ENCODE data around the gene MYMK.

MYMK gene

GRCh38 chr9:133534346-133535291 is 9.9 kb upstream of the MYMK start, which contains the start of gene ADAMTSL2:
TSS of gene ADAMTSL2 (plus strand) at chr9:133534704. CDS start at chr9:133536713, 2,009 bp downstream.
- Histone ChIP-seq H3K27me3 (ENCODE audit: control insufficient read depth in 3 of 3, insufficient read depth in 3 of 3, low read depth in 1 of 3, low read length in 3 of 3) (peaks cover 0 to 69% (median 23%) of the 10 kb centered on the region in 3 experiments), H3K9me3 (replicated peaks in 1 of 2; ENCODE audit: control insufficient read depth in 2 of 2, insufficient read depth in 1 of 2, low read depth in 1 of 2, low read length in 2 of 2) (no peaks in the 10 kb centered on the region), H3K4me2 (ENCODE audit: insufficient read depth, low read length, poor library complexity, severe bottlenecking) (peak within 1 kb of the TSS; percentile 43), H3K14ac (ENCODE audit: low read length) (peak within 1 kb of the TSS; percentile 85), H3K79me1 (ENCODE audit: low read depth, low read length) (peaks cover 2% of the 10 kb centered on the region), H4K8ac (ENCODE audit: low read depth, low read length) (peak within 1 kb of the TSS; percentile 86), H3K4me3 (ENCODE audit: low read length in 2 of 2) (peak within 1 kb of the TSS; percentile 7 to 11), H3K4ac (ENCODE audit: low read length) (peak within 1 kb of the TSS; percentile 85), H3K18ac (ENCODE audit: low read length) (peak within 1 kb of the TSS; percentile 95), H4K91ac (ENCODE audit: low read depth, low read length, poor library complexity) (no peak within 1 kb of the TSS), H2AK5ac (ENCODE audit: low read depth, low read length) (peak within 1 kb of the TSS; percentile 91), H3K36me3 (replicated peaks in 1 of 2; ENCODE audit: control insufficient read depth in 2 of 2, insufficient read depth in 2 of 2, low read length in 2 of 2) (no peaks in the 10 kb centered on the region), H2BK5ac (ENCODE audit: low read length) (no peak within 1 kb of the TSS), H2BK15ac (ENCODE audit: low read length) (peak within 1 kb of the TSS; percentile 99), H3K23ac (ENCODE audit: low read depth, low read length, poor library complexity) (peak within 1 kb of the TSS; percentile 86), H2AFZ (ENCODE audit: low read length) (peak within 1 kb of the TSS; percentile 94), H3K9ac (ENCODE audit: low read depth, low read length, poor library complexity) (peak within 1 kb of the TSS; percentile 80), H2BK120ac (ENCODE audit: low read depth, low read length) (no peak within 1 kb of the TSS), H3K4me1 (ENCODE audit: control insufficient read depth in 2 of 2, insufficient read depth in 1 of 2, low read depth in 1 of 2, low read length in 2 of 2) (peaks cover 15 to 19% of the 10 kb centered on the region in 2 donors), H3K27ac (replicated peaks; ENCODE audit: low read length) (no peak within 1 kb of the TSS), H2BK12ac (ENCODE audit: low read length) (peak within 1 kb of the TSS; percentile 98)
- no CpG with 5 or more reads among the region's 70 CpGs for WGBS, 2 donors (ENCODE audit: extremely low coverage in 2 of 2, insufficient read length in 2 of 2, insufficient replicate concordance in 1 of 2)
- DNase-seq (ENCODE audit: low spot score), result peak; percentile 44

GRCh38 chr9:133533857-133534256 is 9.1 kb upstream of the MYMK start:
- Histone ChIP-seq H3K9me3 (replicated peaks in 1 of 2; ENCODE audit: control insufficient read depth in 2 of 2, insufficient read depth in 1 of 2, low read depth in 1 of 2, low read length in 2 of 2) (no peaks in the 10 kb centered on the region), H3K9ac (ENCODE audit: low read depth, low read length, poor library complexity) (peak overlapping the region; percentile 45), H3K4me2 (ENCODE audit: insufficient read depth, low read length, poor library complexity, severe bottlenecking) (no peak overlapping the region), H4K8ac (ENCODE audit: low read depth, low read length) (no peak overlapping the region), H2BK5ac (ENCODE audit: low read length) (no peak overlapping the region), H3K14ac (ENCODE audit: low read length) (peak overlapping the region; percentile 56), H3K27ac (replicated peaks; ENCODE audit: low read length) (no peak overlapping the region), H3K27me3 (ENCODE audit: control insufficient read depth in 3 of 3, insufficient read depth in 3 of 3, low read depth in 1 of 3, low read length in 3 of 3) (peaks cover 0 to 75% (median 21%) of the 10 kb centered on the region in 3 experiments), H2BK12ac (ENCODE audit: low read length) (no peak overlapping the region), H3K36me3 (replicated peaks in 1 of 2; ENCODE audit: control insufficient read depth in 2 of 2, insufficient read depth in 2 of 2, low read length in 2 of 2) (no peaks in the 10 kb centered on the region), H3K23ac (ENCODE audit: low read depth, low read length, poor library complexity) (no peak overlapping the region), H2AFZ (ENCODE audit: low read length) (peak overlapping the region; percentile 94), H3K4ac (ENCODE audit: low read length) (no peak overlapping the region), H2AK5ac (ENCODE audit: low read depth, low read length) (peak overlapping the region; percentile 38), H2BK120ac (ENCODE audit: low read depth, low read length) (no peak overlapping the region), H3K18ac (ENCODE audit: low read length) (peak overlapping the region; percentile 95), H2BK15ac (ENCODE audit: low read length) (peak overlapping the region; percentile 63), H3K4me3 (ENCODE audit: low read length in 2 of 2) (peak overlapping the region; percentile 7 to 11), H3K79me1 (ENCODE audit: low read depth, low read length) (peaks cover 2% of the 10 kb centered on the region), H4K91ac (ENCODE audit: low read depth, low read length, poor library complexity) (no peak overlapping the region), H3K4me1 (ENCODE audit: control insufficient read depth in 2 of 2, insufficient read depth in 1 of 2, low read depth in 1 of 2, low read length in 2 of 2) (peaks cover 17% of the 10 kb centered on the region in 2 donors)
- no peak for DNase-seq (ENCODE audit: low spot score)
- no CpG with 5 or more reads among the region's 9 CpGs for WGBS, 2 donors (ENCODE audit: extremely low coverage in 2 of 2, insufficient read length in 2 of 2, insufficient replicate concordance in 1 of 2)

- no peak overlapping the region for H3K4ac ChIP-seq (ENCODE audit: low read length)
- no peak overlapping the region for H3K4me3 ChIP-seq (ENCODE audit: low read length in 2 of 2)
- H3K18ac ChIP-seq (ENCODE audit: low read length), result peak overlapping the region; percentile 31
- no peaks in the 10 kb centered on the region for H3K9me3 ChIP-seq (replicated peaks in 1 of 2; ENCODE audit: control insufficient read depth in 2 of 2, insufficient read depth in 1 of 2, low read depth in 1 of 2, low read length in 2 of 2)
- no peak overlapping the region for H3K4me2 ChIP-seq (ENCODE audit: insufficient read depth, low read length, poor library complexity, severe bottlenecking)
- H3K79me1 ChIP-seq (ENCODE audit: low read depth, low read length), result peaks cover 2% of the 10 kb centered on the region
- H2AFZ ChIP-seq (ENCODE audit: low read length), result no peak overlapping the region
- H3K36me3 ChIP-seq (replicated peaks in 1 of 2; ENCODE audit: control insufficient read depth in 2 of 2, insufficient read depth in 2 of 2, low read length in 2 of 2), result no peaks in the 10 kb centered on the region
- no peak overlapping the region for H4K91ac ChIP-seq (ENCODE audit: low read depth, low read length, poor library complexity)
- H3K27me3 ChIP-seq (ENCODE audit: control insufficient read depth in 3 of 3, insufficient read depth in 3 of 3, low read depth in 1 of 3, low read length in 3 of 3), result peaks cover 0 to 71% (median 21%) of the 10 kb centered on the region in 3 experiments
- peak; percentile 68 for DNase-seq (ENCODE audit: low spot score)
- no peak overlapping the region for H3K23ac ChIP-seq (ENCODE audit: low read depth, low read length, poor library complexity)
- peaks cover 18 to 22% of the 10 kb centered on the region in 2 donors for H3K4me1 ChIP-seq (ENCODE audit: control insufficient read depth in 2 of 2, insufficient read depth in 1 of 2, low read depth in 1 of 2, low read length in 2 of 2)
- no peak overlapping the region for H3K14ac ChIP-seq (ENCODE audit: low read length)
- H2BK12ac ChIP-seq (ENCODE audit: low read length), result no peak overlapping the region
- H3K27ac ChIP-seq (replicated peaks; ENCODE audit: low read length), result no peak overlapping the region
- no peak overlapping the region for H4K8ac ChIP-seq (ENCODE audit: low read depth, low read length)
- WGBS, 2 donors (ENCODE audit: extremely low coverage in 2 of 2, insufficient read length in 2 of 2, insufficient replicate concordance in 1 of 2), result no CpG with 5 or more reads among the region's 20 CpGs
- H2BK120ac ChIP-seq (ENCODE audit: low read depth, low read length), result no peak overlapping the region
- H3K9ac ChIP-seq (ENCODE audit: low read depth, low read length, poor library complexity), result peak overlapping the region; percentile 0
- peak overlapping the region; percentile 21 for H2AK5ac ChIP-seq (ENCODE audit: low read depth, low read length)
- no peak overlapping the region for H2BK5ac ChIP-seq (ENCODE audit: low read length)
- H2BK15ac ChIP-seq (ENCODE audit: low read length), result no peak overlapping the region
Observed at GRCh38 chr9:133532937-133533668, 8.3 kb upstream of the MYMK start.
